Heart left ventricle (tissue), 16 donors: ENCODE data around the gene LRRC3B. TPM values are rescaled to one million over a fixed set of nuclear protein-coding genes. Genes with fewer than 3 reads are reported as not detected.

Source experiments
- ATAC-seq, 4 donors: fragments of 200-7000 bp; cut with Tn5 transposase; one replicate each; pipeline ENCODE4 v1.9.1; 2020 to 2022; ENCODE audit warnings: moderate library complexity in 4 of 4, mild to moderate bottlenecking in 3 of 4, moderate number of reproducible peaks in 1 of 4
- DNase-seq, 5 donors: peaks; one replicate each; pipeline ENCODE4 v3.0.0-alpha.2; 2020
- H3K27ac ChIP-seq, 12 donors: fragments of 200-600 bp; sonication (generic) in 4 of 12; one replicate each; pipeline versions ENCODE4 v1.5.0 to v1.8.0; 2016 to 2022; ENCODE audit warnings: mild to moderate bottlenecking in 2 of 12
- H3K27me3 ChIP-seq, 9 donors: fragments of 200-600 bp; sonication (generic) in 2 of 9; one replicate each; pipeline versions ENCODE4 v1.5.1 to v1.8.0; 2016 to 2022; ENCODE audit warnings: mild to moderate bottlenecking in 3 of 9
- H3K36me3 ChIP-seq, 9 donors: fragments of 200-600 bp; sonication (generic) in 2 of 9; one replicate each; pipeline versions ENCODE4 v1.5.0 to v1.8.0; 2018 to 2022; ENCODE audit warnings: mild to moderate bottlenecking in 2 of 9
- H3K4me1 ChIP-seq, 12 donors: fragments of 200-600 bp; sonication (generic) in 4 of 12; one replicate each; pipeline versions ENCODE4 v1.5.0 to v1.8.0; 2016 to 2022; ENCODE audit warnings: mild to moderate bottlenecking in 3 of 12
- H3K4me3 ChIP-seq, 12 donors: fragments of 200-600 bp; sonication (generic) in 4 of 12; one replicate each; pipeline versions ENCODE4 v1.5.0 to v1.8.0; 2017 to 2022; ENCODE audit warnings: mild to moderate bottlenecking in 9 of 12, moderate library complexity in 4 of 12
- H3K9me3 ChIP-seq, 12 donors: fragments of 200-600 bp; sonication (generic) in 4 of 12; one replicate each; pipeline versions ENCODE4 v1.5.0 to v1.8.0; 2016 to 2022; ENCODE audit warnings: mild to moderate bottlenecking in 1 of 12
- CTCF ChIP-seq, 12 donors: fragments of 200-600 bp; sonication (generic) in 4 of 12; IDR thresholded peaks; one replicate each; pipeline versions ENCODE4 v1.5.0 to v1.8.0; 2018 to 2022; ENCODE audit warnings: antibody characterized with exemption in 12 of 12, mild to moderate bottlenecking in 5 of 12
- POLR2A ChIP-seq, 2 donors: fragments of 450-650 bp; IDR thresholded peaks; one replicate each; pipeline ENCODE4 v1.6.1; 2017; ENCODE audit warnings: antibody characterized with exemption in 2 of 2, mild to moderate bottlenecking in 2 of 2, moderate library complexity in 2 of 2
- WGBS, 4 donors: extraction: QIAGEN DNeasy Blood & Tissue Kit in 2 of 4; methylation state at CpG; one replicate each; pipeline versions ENCODE4 v1.1.5 to v1.1.7; 2013 to 2018; 5-methylcytosine and 5-hydroxymethylcytosine counted together
- intact Hi-C, 10 donors: fragments of 100-400 bp; cut with DNase I; formaldehyde crosslinking; loops; one replicate each; pipeline versions ENCODE4 v1.11.1 to v1.14.2; 2022
- polyA plus RNA-seq, 2 donors: library from polyadenylated mRNA; stranded (reverse); fragments of 200-250 nt; gene quantifications; one replicate each; pipeline ENCODE4 v1.2.3, GENCODE V29; 2013
- total RNA-seq, 9 donors: library from RNA; depleted of rRNA in 2 of 9; stranded (reverse); fragments of >200 nt in 2 of 9; fragmentation: NEBNext Ultra II Directional in 3 of 9; extraction: Animal tissue kit (Norgen Biotek cat#: 25700) in 3 of 9; gene quantifications; one replicate each; pipeline versions ENCODE4 v1.1.0 to v1.2.4, GENCODE V29; 2016 to 2023
- donor health status: ischemic (EF 13 %, LVEDD 7.1; RV severe dilation, severe dysfunction).
- donor health status: healthy with polysubstance abuse.
- donor health status: DM: no; HTN: yes; CAD: no.
- donor health status: DM: no; HTN: no; CAD: no.
- donor health status: ischemic (EF 25% LVEDD 6.9; RV normal size, moderate dysfunction).
- donor health status: ischemic (EF 25% LVEDD 5.7; RV mildly dilated, moderate dysfunction).
- donor health status: healthy.
- donor health status: DM: yes; HTN: yes; CAD: no.
- donor health status: ischemic (EF 35%, LVEDD 5.7; RV mildly dilated, moderate dysfunction).
- donor health status: nonischemic (EF 11% LVEDD 7.7; RV severe dilation, severe dysfunction).
- donor health status: DM: yes; HTN: yes; CAD: no.
- donor health status: PGD.
- donor health status: ischemic (EF 29% LVEDD 5.4; RV normal size, mild dysfunction).
- donor health status: nonischemic (EF 23%, LVEDD 6.1; RV moderate dilation, normal function).

LRRC3B gene
- total and polyA plus RNA-seq, 11 donors, result 0.04 to 0.32 (median 0.22) TPM; not detected in 4

GRCh38 chr3:26668171-26668570, 45.6 kb downstream of the LRRC3B start:
- H3K36me3 ChIP-seq, result no peaks in the 10 kb centered on the region
- no peaks in the 10 kb centered on the region for H3K27me3 ChIP-seq
- intact Hi-C loops, result no loop called here
- no peak for TF ChIP-seq POLR2A (IDR thresholded peaks at IDR 0.05)
- no peak for TF ChIP-seq CTCF (IDR thresholded peaks at IDR 0.05)
- no peaks in the 10 kb centered on the region for H3K9me3 ChIP-seq
- H3K4me3 ChIP-seq, result no peak overlapping the region
- no peak for ATAC-seq
- H3K4me1 ChIP-seq, result no peaks in the 10 kb centered on the region
- no peak for DNase-seq
- no peak overlapping the region for H3K27ac ChIP-seq
- 67 to 70% (median 68%) methylated on average over 3 of the region's 3 CpGs for WGBS, 4 donors

GRCh38 chr3:26668696-26669095, 46.1 kb downstream of the LRRC3B start:
- Histone ChIP-seq H3K4me3 (no peak overlapping the region), H3K9me3 (no peaks in the 10 kb centered on the region), H3K4me1 (no peaks in the 10 kb centered on the region), H3K27me3 (no peaks in the 10 kb centered on the region), H3K36me3 (no peaks in the 10 kb centered on the region), H3K27ac (no peak overlapping the region)
- DNase-seq (no peak), ATAC-seq (no peak)
- intact Hi-C loops, result no loop called here
- TF ChIP-seq POLR2A (IDR thresholded peaks at IDR 0.05) (no peak), CTCF (IDR thresholded peaks at IDR 0.05) (no peak)

GRCh38 chr3:26675336-26675735, 52.8 kb downstream of the LRRC3B start:
- H3K9me3 ChIP-seq, result no peaks in the 10 kb centered on the region
- H3K36me3 ChIP-seq, result no peaks in the 10 kb centered on the region
- no peak overlapping the region for H3K4me3 ChIP-seq
- 88 to 95% (median 92%) methylated on average over 2 of the region's 2 CpGs for WGBS, 4 donors
- ATAC-seq (no peak), DNase-seq (no peak)
- no peaks in the 10 kb centered on the region for H3K27me3 ChIP-seq
- TF ChIP-seq CTCF (IDR thresholded peaks at IDR 0.05) (no peak), POLR2A (IDR thresholded peaks at IDR 0.05) (no peak)
- intact Hi-C loops, result no loop called here
- H3K4me1 ChIP-seq, result no peaks in the 10 kb centered on the region
- H3K27ac ChIP-seq, result no peak overlapping the region

GRCh38 chr3:26681632-26682031, 59.1 kb downstream of the LRRC3B start:
- Histone ChIP-seq H3K4me3 (no peak overlapping the region), H3K27ac (no peak overlapping the region), H3K27me3 (no peaks in the 10 kb centered on the region), H3K36me3 (no peaks in the 10 kb centered on the region), H3K4me1 (peaks cover 0 to 11% (median 0%) of the 10 kb centered on the region in 12 donors), H3K9me3 (peaks cover 0 to 5% (median 0%) of the 10 kb centered on the region in 12 donors)
- ATAC-seq (no peak), DNase-seq (no peak)
- 78 to 89% (median 84%) methylated on average over 2 of the region's 2 CpGs for WGBS, 4 donors
- TF ChIP-seq CTCF (IDR thresholded peaks at IDR 0.05) (no peak), POLR2A (IDR thresholded peaks at IDR 0.05) (no peak)
- intact Hi-C loops, result no loop called here
